NT2/D1 (cell line): ENCODE data around the gene CCKAR.

Source experiments
- DNase-seq: peaks from one replicate; pipeline ENCODE4 v3.0.0-alpha.2; 2011; ENCODE audit warnings: low read depth, low spot score
- H3K27me3 ChIP-seq: 2 replicates; pipeline ENCODE4 v1.6.0; 2011; ENCODE audit warnings: mild to moderate bottlenecking; ENCODE audit not compliant: insufficient read length, insufficient read depth
- H3K36me3 ChIP-seq: 2 replicates; pipeline ENCODE4 v1.6.1; 2011; ENCODE audit warnings: mild to moderate bottlenecking, low read length, mixed read lengths; ENCODE audit not compliant: insufficient read depth, insufficient read length
- H3K4me1 ChIP-seq: 2 replicates; pipeline ENCODE4 v1.5.1; 2011; ENCODE audit not compliant: insufficient read depth, insufficient read length
- H3K4me3 ChIP-seq: 2 replicates; pipeline ENCODE4 v1.5.1; 2011; ENCODE audit warnings: low read depth; ENCODE audit not compliant: insufficient read length
- H3K9ac ChIP-seq: 2 replicates; pipeline ENCODE4 v1.6.0; 2011; ENCODE audit warnings: low read depth; ENCODE audit not compliant: insufficient read length
- H3K9me3 ChIP-seq: 2 replicates; pipeline ENCODE4 v1.5.1; 2011; ENCODE audit warnings: mild to moderate bottlenecking, low read length; ENCODE audit not compliant: insufficient read depth
- SUZ12 ChIP-seq: IDR thresholded peaks from 2 replicates; pipeline ENCODE4 v1.6.1; 2011; ENCODE audit not compliant: insufficient read length, insufficient read depth; ENCODE audit errors: extremely low read depth
- YY1 ChIP-seq: IDR thresholded peaks from 2 replicates; pipeline ENCODE4 v1.6.1; 2011; ENCODE audit not compliant: insufficient read length, insufficient read depth
- ZNF274 ChIP-seq: IDR thresholded peaks from 2 replicates; pipeline ENCODE4 v1.6.1; 2011; ENCODE audit warnings: mild to moderate bottlenecking, low read depth, low read length

CCKAR gene

GRCh38 chr4:26490111-26490959 is at the start of gene CCKAR:
Gene CCKAR (minus strand): TSS chr4:26490484. CDS start chr4:26490267, 217 bp downstream.
- Histone ChIP-seq H3K9ac (no peak within 1 kb of the TSS), H3K4me3 (no peak within 1 kb of the TSS), H3K36me3 (no peaks in the 10 kb centered on the region), H3K4me1 (no peaks in the 10 kb centered on the region), H3K27me3 (peaks cover 3% of the 10 kb centered on the region), H3K9me3 (peaks cover 8% of the 10 kb centered on the region; the same call in 1 of the 2 replicates)
- TF ChIP-seq ZNF274 (no peak), SUZ12 (no peak), YY1 (no peak)
- no peak for DNase-seq

GRCh38 chr4:26533685-26534084 is 43.4 kb upstream of the CCKAR start:
- Histone ChIP-seq H3K9ac (no peak overlapping the region), H3K27me3 (no peaks in the 10 kb centered on the region), H3K4me3 (no peak overlapping the region), H3K4me1 (peaks cover 3% of the 10 kb centered on the region), H3K36me3 (no peaks in the 10 kb centered on the region), H3K9me3 (peaks cover 12% of the 10 kb centered on the region; the same call in 1 of the 2 replicates)
- TF ChIP-seq SUZ12 (no peak), ZNF274 (no peak), YY1 (no peak)
- no peak for DNase-seq

GRCh38 chr4:26531491-26532116 is 41.3 kb upstream of the CCKAR start:
- no peak overlapping the region for H3K9ac ChIP-seq

GRCh38 chr4:26530099-26530498 is 39.8 kb upstream of the CCKAR start:
- Histone ChIP-seq H3K4me3 (no peak overlapping the region), H3K27me3 (no peaks in the 10 kb centered on the region), H3K4me1 (peaks cover 3% of the 10 kb centered on the region), H3K36me3 (no peaks in the 10 kb centered on the region), H3K9me3 (peaks cover 12% of the 10 kb centered on the region; the same call in 1 of the 2 replicates), H3K9ac (no peak overlapping the region)
- DNase-seq = no peak
- no peak for TF ChIP-seq SUZ12
- no peak for TF ChIP-seq YY1
- no peak for TF ChIP-seq ZNF274

More at GRCh38 chr4:26531491-26532116, 41.3 kb upstream of the CCKAR start:
- H3K4me1 ChIP-seq = peaks cover 3% of the 10 kb centered on the region
- TF ChIP-seq SUZ12 = no peak
- TF ChIP-seq YY1 = no peak
- no peak for TF ChIP-seq ZNF274
- H3K27me3 ChIP-seq = no peaks in the 10 kb centered on the region
- H3K4me3 ChIP-seq = no peak overlapping the region
- no peak for DNase-seq
- peaks cover 12% of the 10 kb centered on the region; the same call in 1 of the 2 replicates for H3K9me3 ChIP-seq
- H3K36me3 ChIP-seq = no peaks in the 10 kb centered on the region

GRCh38 chr4:26529479-26529878 is 39.2 kb upstream of the CCKAR start:
- H3K9me3 ChIP-seq = peaks cover 12% of the 10 kb centered on the region; the same call in 1 of the 2 replicates
- no peak for DNase-seq
- H3K4me3 ChIP-seq = no peak overlapping the region
- H3K36me3 ChIP-seq = no peaks in the 10 kb centered on the region
- H3K4me1 ChIP-seq = peaks cover 3% of the 10 kb centered on the region
- TF ChIP-seq SUZ12 (no peak), YY1 (no peak), ZNF274 (no peak)
- no peaks in the 10 kb centered on the region for H3K27me3 ChIP-seq
- no peak overlapping the region for H3K9ac ChIP-seq

GRCh38 chr4:26525771-26526150 is 35.5 kb upstream of the CCKAR start:
- Histone ChIP-seq H3K36me3 (no peaks in the 10 kb centered on the region), H3K9ac (no peak overlapping the region), H3K27me3 (no peaks in the 10 kb centered on the region), H3K9me3 (peaks cover 8% of the 10 kb centered on the region; the same call in 1 of the 2 replicates), H3K4me3 (no peak overlapping the region), H3K4me1 (no peaks in the 10 kb centered on the region)
- no peak for TF ChIP-seq YY1
- no peak for TF ChIP-seq SUZ12
- TF ChIP-seq ZNF274 = no peak
- DNase-seq = no peak

GRCh38 chr4:26525136-26525770 is 35.0 kb upstream of the CCKAR start:
- no peak for DNase-seq
- peaks cover 3% of the 10 kb centered on the region; the same call in 1 of the 2 replicates for H3K9me3 ChIP-seq
- H3K36me3 ChIP-seq = no peaks in the 10 kb centered on the region
- no peak overlapping the region for H3K4me3 ChIP-seq
- no peaks in the 10 kb centered on the region for H3K4me1 ChIP-seq
- H3K27me3 ChIP-seq = no peaks in the 10 kb centered on the region
- no peak overlapping the region for H3K9ac ChIP-seq
- TF ChIP-seq ZNF274 (no peak), YY1 (no peak), SUZ12 (no peak)
